Gastrocnemius medialis (tissue), 4 donors: ENCODE results near the gene ATIC. TPM values are rescaled to one million over a fixed set of nuclear protein-coding genes. Genes with fewer than 3 reads are reported as not detected.
"Not testable (repeated sequence)": the region's sequence is repeated elsewhere in the genome, so short reads cannot be mapped to it uniquely, and the experiment has no call there.

Experiments
- ATAC-seq, 2 donors: fragments of 150-250 bp; one replicate each; pipeline ENCODE4 v1.9.1; 2016
- DNase-seq, 2 donors: peaks; one replicate each; pipeline ENCODE4 v3.0.0-alpha.2; 2019
- H3K27ac ChIP-seq, 4 donors: fragments of 200-600 bp; sonication (generic); 1 replicate in 1 of 4; 2 replicates in 3 of 4; pipeline ENCODE4 v1.5.1; 2016 to 2018; ENCODE audit warnings: mild to moderate bottlenecking in 2 of 4, moderate library complexity in 1 of 4
- H3K27me3 ChIP-seq, 3 donors: fragments of 200-600 bp; sonication (generic) in 2 of 3; 1 replicate in 1 of 3; 2 replicates in 2 of 3; pipeline versions ENCODE4 v1.5.1 to v1.6.0; 2016 to 2019; ENCODE audit warnings: mild to moderate bottlenecking in 1 of 3, moderate library complexity in 1 of 3
- H3K36me3 ChIP-seq, 2 donors: fragments of 200-600 bp; sonication (generic) in 1 of 2; one replicate each; pipeline ENCODE4 v1.5.1; 2017 to 2018
- H3K4me1 ChIP-seq, 2 donors: fragments of 200-600 bp; sonication (generic) in 1 of 2; one replicate each; pipeline ENCODE4 v1.5.1; 2016 to 2017; ENCODE audit warnings: mild to moderate bottlenecking in 2 of 2
- H3K4me3 ChIP-seq, 4 donors: fragments of 200-600 bp; sonication (generic) in 3 of 4; 1 replicate in 1 of 4; 2 replicates in 3 of 4; pipeline ENCODE4 v1.5.1; 2016 to 2019; ENCODE audit warnings: mild to moderate bottlenecking in 2 of 4
- H3K9me3 ChIP-seq, 3 donors: fragments of 200-600 bp; sonication (generic) in 2 of 3; 1 replicate in 1 of 3; 2 replicates in 2 of 3; pipeline ENCODE4 v1.5.1; 2016 to 2019
- POLR2A ChIP-seq, 2 donors: fragments of 450-650 bp; IDR thresholded peaks; one replicate each; pipeline ENCODE4 v1.6.1; 2017; ENCODE audit warnings: antibody characterized with exemption in 2 of 2, mild to moderate bottlenecking in 2 of 2, moderate library complexity in 2 of 2
- in situ Hi-C, 4 donors: fragments of 200-750 bp; cut with MboI; loops; one replicate each; pipeline versions ENCODE4 v1.15.0 to v1.8.0; 2017; ENCODE audit warnings: low sequenced_read_pairs in 4 of 4
- intact Hi-C: fragments of 100-400 bp; cut with DNase I; formaldehyde crosslinking; loops from one replicate; pipeline ENCODE4 v1.15.1; 2023; ENCODE audit warnings: low total_unique reads
- total RNA-seq, 4 donors: library from RNA; depleted of rRNA; stranded (reverse); fragments of >200 nt; gene quantifications; one replicate each; pipeline versions ENCODE4 v1.1.0 to v1.2.3, GENCODE V29; 2016
- TF ChIP-seq, protein P1 (sequence below), 5 experiments: fragments of 450-650 bp in 3 of 5; fragments of 200-600 bp in 2 of 5; sonication (generic) in 2 of 5; IDR thresholded peaks in 4 of 5; conservative IDR thresholded peaks in 1 of 5; 1 replicate in 4 of 5; 2 replicates in 1 of 5; pipeline ENCODE4 v1.5.1; 2016 to 2019; ENCODE audit warnings: antibody characterized with exemption in 5 of 5, mild to moderate bottlenecking in 3 of 5, moderate library complexity in 3 of 5

Gene ATIC
- total RNA-seq, 4 donors from 2014 or later, result 16.9 to 46.9 (median 41.8) TPM

DNA sequence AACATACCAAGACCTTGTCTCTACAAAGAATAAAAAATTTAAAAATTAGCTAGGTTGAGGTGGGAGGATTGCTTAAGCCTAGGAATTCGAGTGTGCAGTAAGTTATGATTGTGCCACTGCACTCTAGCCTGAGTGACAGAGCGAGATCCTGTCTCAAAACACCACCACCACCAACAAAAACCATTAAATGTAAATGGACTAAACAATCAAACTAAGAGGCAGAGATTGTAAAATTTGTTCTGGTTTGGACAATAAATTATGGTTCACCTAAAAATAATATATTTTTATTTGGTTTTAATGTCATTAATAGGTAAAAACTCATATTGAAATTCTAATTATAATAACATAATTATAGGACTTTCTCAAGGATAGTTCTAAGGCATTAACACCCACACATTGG is 9.9 kb upstream of the ATIC start:
- ATAC-seq, result no peak
- intact Hi-C loops, result no loop called here

DNA sequence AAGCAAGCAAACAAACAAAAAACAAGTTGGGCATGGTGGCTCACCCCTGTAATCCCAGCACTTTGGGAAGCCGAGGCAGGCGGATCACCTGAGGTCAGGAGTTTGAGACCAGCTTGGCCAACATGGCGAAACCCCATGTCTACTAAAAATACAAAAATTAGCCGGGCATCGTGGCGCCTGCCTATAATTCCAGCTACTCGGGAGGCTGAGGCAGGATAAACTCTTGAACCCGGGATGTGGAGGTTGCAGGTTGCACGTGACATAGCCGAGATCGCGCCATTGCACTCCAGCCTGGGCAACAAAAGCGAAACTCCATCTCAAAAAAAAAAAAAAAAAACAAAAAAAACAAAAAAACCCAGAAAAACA is 617 bp upstream of the ATIC start:
- H3K9me3 ChIP-seq, in situ Hi-C loops, H3K27me3 ChIP-seq, H3K36me3 ChIP-seq, DNase-seq, H3K4me1 ChIP-seq: not testable (repeated sequence)
- peak overlapping the region; percentile 59 to 81 (median 70) for H3K4me3 ChIP-seq
- intact Hi-C loops, result loop anchor here (10.0 kb wide), 1 partner anchor 506 kb away; the partner anchor contains the start of gene BARD1
- ATAC-seq, result peak; percentile 4 to 13
- peak overlapping the region; percentile 70 to 86 (median 82) for H3K27ac ChIP-seq

More for the DNA sequence above, 9.9 kb upstream of the ATIC start:
- H3K4me3 ChIP-seq, result no peak overlapping the region
- peaks cover 0 to 4% of the 10 kb centered on the region in 2 donors for H3K4me1 ChIP-seq
- DNase-seq, result no peak
- no peaks in the 10 kb centered on the region for H3K27me3 ChIP-seq
- no peak overlapping the region for H3K27ac ChIP-seq
- no peak for TF ChIP-seq POLR2A (IDR thresholded peaks at IDR 0.05)
- H3K36me3 ChIP-seq, result no peaks in the 10 kb centered on the region
- H3K9me3 ChIP-seq, result peaks cover 0 to 13% (median 3%) of the 10 kb centered on the region in 3 donors
- in situ Hi-C loops, result no loop called here

DNA sequence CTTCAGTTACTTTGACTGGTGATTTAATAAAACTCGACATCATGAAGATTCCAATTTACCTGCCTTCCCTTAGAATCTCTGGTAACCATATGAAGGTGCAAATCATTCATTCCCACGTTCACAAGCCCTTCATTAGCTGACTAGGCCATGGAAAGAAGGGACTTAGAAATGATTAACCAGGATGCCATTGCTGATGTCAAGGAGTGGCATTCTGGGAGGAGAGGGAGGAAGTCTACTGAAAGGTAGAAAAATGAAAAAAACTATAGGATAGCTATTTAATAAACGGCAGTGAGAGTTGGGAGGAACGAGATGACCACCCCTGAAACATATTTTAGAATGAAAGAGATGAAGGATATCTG is 1.4 kb downstream of the ATIC start:
- H3K4me3 ChIP-seq, result no peak overlapping the region
- no peak for ATAC-seq

DNA sequence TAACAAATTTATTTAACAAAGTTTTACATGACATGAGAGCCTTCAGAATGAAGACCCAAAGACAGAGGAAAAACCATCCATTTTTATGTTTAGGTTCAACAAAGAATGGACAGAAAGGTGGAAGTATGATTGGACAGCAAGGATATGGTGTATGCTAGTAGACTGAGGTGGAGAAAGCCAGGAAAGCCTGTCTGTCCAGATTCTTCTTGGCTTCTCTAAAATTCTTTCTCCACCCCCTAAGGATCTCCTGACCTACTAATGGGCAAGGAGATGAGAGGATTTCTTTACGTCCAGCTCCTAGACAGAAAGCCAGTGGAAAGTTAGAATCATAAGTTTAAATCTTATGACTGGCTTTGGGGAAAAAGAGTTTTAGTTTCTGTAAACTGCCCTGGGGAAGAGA is 3.0 kb downstream of the ATIC start:
- intact Hi-C loops (loop anchor here (10.0 kb wide), 1 partner anchor 510 kb away; the partner anchor contains the start of gene BARD1), in situ Hi-C loops (no loop called here)
- DNase-seq (no peak), ATAC-seq (no peak)
- Histone ChIP-seq H3K27me3 (no peaks in the 10 kb centered on the region), H3K4me1 (peaks cover 6 to 10% of the 10 kb centered on the region in 2 donors), H3K9me3 (no peaks in the 10 kb centered on the region), H3K4me3 (no peak overlapping the region), H3K36me3 (peaks cover 0 to 16% of the 10 kb centered on the region in 2 donors), H3K27ac (no peak overlapping the region)
- TF ChIP-seq, protein P1, sequence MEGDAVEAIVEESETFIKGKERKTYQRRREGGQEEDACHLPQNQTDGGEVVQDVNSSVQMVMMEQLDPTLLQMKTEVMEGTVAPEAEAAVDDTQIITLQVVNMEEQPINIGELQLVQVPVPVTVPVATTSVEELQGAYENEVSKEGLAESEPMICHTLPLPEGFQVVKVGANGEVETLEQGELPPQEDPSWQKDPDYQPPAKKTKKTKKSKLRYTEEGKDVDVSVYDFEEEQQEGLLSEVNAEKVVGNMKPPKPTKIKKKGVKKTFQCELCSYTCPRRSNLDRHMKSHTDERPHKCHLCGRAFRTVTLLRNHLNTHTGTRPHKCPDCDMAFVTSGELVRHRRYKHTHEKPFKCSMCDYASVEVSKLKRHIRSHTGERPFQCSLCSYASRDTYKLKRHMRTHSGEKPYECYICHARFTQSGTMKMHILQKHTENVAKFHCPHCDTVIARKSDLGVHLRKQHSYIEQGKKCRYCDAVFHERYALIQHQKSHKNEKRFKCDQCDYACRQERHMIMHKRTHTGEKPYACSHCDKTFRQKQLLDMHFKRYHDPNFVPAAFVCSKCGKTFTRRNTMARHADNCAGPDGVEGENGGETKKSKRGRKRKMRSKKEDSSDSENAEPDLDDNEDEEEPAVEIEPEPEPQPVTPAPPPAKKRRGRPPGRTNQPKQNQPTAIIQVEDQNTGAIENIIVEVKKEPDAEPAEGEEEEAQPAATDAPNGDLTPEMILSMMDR (IDR thresholded peaks at IDR 0.05 in 4 of 5, conservative IDR thresholded peaks at IDR 0.05 in 1 of 5), result no peak
- TF ChIP-seq POLR2A (IDR thresholded peaks at IDR 0.05), result no peak

More for the DNA sequence above, 1.4 kb downstream of the ATIC start:
- Histone ChIP-seq H3K9me3 (no peaks in the 10 kb centered on the region), H3K4me1 (peaks cover 6 to 10% of the 10 kb centered on the region in 2 donors), H3K27me3 (no peaks in the 10 kb centered on the region), H3K36me3 (peaks cover 0 to 8% of the 10 kb centered on the region in 2 donors), H3K27ac (peak overlapping the region in 2 of 4 donors; percentile 80 to 84)
- TF ChIP-seq, protein P1 (IDR thresholded peaks at IDR 0.05 in 4 of 5, conservative IDR thresholded peaks at IDR 0.05 in 1 of 5), result no peak
- TF ChIP-seq POLR2A (IDR thresholded peaks at IDR 0.05), result no peak
- intact Hi-C loops, result loop anchor here (10.0 kb wide), 1 partner anchor 508 kb away; the partner anchor contains the start of gene BARD1
- DNase-seq, result no peak
- in situ Hi-C loops, result no loop called here

DNA sequence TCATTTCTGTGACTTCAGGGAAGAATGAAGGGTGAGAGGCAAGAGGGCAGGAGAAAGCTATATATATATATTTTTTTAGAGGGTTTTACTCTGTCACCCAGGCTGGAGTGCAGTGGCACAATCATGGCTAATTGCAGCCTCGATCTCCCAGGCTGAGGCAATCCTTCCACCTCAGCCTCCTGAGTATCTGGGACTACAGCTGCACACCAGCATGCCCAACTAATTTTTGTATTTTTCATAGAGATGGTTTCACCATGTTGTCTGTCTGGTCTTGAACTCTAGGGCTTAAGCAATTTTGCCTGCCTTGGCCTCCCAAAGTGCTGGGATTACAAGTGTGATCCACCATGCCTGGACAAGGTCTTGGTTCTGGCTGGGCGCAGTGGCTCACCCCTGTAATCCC is 3.4 kb downstream of the ATIC start:
- no peak for DNase-seq
- intact Hi-C loops (loop anchor here (10.0 kb wide), 1 partner anchor 510 kb away; the partner anchor contains the start of gene BARD1), in situ Hi-C loops (no loop called here)
- Histone ChIP-seq H3K27ac (no peak overlapping the region), H3K4me3 (no peak overlapping the region), H3K36me3 (peaks cover 0 to 16% of the 10 kb centered on the region in 2 donors), H3K4me1 (peaks cover 6 to 10% of the 10 kb centered on the region in 2 donors), H3K9me3 (no peaks in the 10 kb centered on the region), H3K27me3 (no peaks in the 10 kb centered on the region)
- no peak for ATAC-seq
- TF ChIP-seq POLR2A (IDR thresholded peaks at IDR 0.05), result no peak
- TF ChIP-seq, protein P1 (IDR thresholded peaks at IDR 0.05 in 4 of 5, conservative IDR thresholded peaks at IDR 0.05 in 1 of 5), result no peak

DNA sequence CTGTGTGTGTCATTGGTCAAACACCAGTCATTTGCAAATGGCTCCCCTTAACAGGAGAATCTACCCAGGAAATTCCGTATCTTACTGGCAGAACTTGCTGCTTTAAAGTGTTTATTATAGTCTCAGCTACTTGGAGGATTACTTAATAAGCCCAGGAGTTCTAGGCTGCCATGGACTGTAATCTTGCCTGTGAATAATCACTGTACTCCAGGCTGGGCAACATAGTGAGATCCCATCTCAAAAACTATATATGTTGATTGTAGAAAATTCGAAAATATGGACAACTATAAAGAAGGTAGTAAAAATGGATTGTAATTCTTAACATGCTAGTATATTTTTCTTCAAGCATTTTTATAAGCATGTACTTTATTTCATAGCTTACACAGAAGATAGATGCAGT is 4.5 kb downstream of the ATIC start:
- Histone ChIP-seq H3K9me3 (no peaks in the 10 kb centered on the region), H3K27me3 (no peaks in the 10 kb centered on the region), H3K4me1 (peaks cover 6 to 7% of the 10 kb centered on the region in 2 donors), H3K4me3 (no peak overlapping the region), H3K27ac (no peak overlapping the region), H3K36me3 (peaks cover 0 to 25% of the 10 kb centered on the region in 2 donors)
- intact Hi-C loops (loop anchor here (10.0 kb wide), 1 partner anchor 512 kb away; the partner anchor contains the start of gene BARD1), in situ Hi-C loops (no loop called here)
- TF ChIP-seq POLR2A (IDR thresholded peaks at IDR 0.05), result no peak
- TF ChIP-seq, protein P1 (IDR thresholded peaks at IDR 0.05 in 4 of 5, conservative IDR thresholded peaks at IDR 0.05 in 1 of 5), result no peak
- DNase-seq (no peak), ATAC-seq (no peak)
